Cardiac ventricle fibroblast (primary cell): ENCODE results near the gene ANAPC7. TPM values are rescaled to one million over a fixed set of nuclear protein-coding genes. Genes with fewer than 3 reads are reported as not detected.

Source experiments
- total RNA-seq: library from RNA; depleted of rRNA; stranded (reverse); fragments of >200 nt; gene quantifications from 2 replicates; pipeline ENCODE4 v1.2.3, GENCODE V29; 2015

The ANAPC7 gene, protein sequence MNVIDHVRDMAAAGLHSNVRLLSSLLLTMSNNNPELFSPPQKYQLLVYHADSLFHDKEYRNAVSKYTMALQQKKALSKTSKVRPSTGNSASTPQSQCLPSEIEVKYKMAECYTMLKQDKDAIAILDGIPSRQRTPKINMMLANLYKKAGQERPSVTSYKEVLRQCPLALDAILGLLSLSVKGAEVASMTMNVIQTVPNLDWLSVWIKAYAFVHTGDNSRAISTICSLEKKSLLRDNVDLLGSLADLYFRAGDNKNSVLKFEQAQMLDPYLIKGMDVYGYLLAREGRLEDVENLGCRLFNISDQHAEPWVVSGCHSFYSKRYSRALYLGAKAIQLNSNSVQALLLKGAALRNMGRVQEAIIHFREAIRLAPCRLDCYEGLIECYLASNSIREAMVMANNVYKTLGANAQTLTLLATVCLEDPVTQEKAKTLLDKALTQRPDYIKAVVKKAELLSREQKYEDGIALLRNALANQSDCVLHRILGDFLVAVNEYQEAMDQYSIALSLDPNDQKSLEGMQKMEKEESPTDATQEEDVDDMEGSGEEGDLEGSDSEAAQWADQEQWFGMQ
- total RNA-seq, result 27.1 and 28.8 TPM in 2 replicates

GRCh38 chr12:110403146-110403975, at the start of gene ANAPC7:
TSS of gene ANAPC7 (minus strand) at chr12:110403708. CDS start at chr12:110403627, 81 bp downstream.

GRCh38 chr12:110449799-110450497, 46.4 kb upstream of the ANAPC7 start, which contains the start of gene ARPC3:
TSS of gene ARPC3 (minus strand) at chr12:110450337. CDS start at chr12:110450260, 77 bp downstream.

Other genes starting within 250 kb of the ANAPC7 start
- 90.5 and 92.3 TPM in 2 replicates for gene ATP2A2, start 122.5 kb downstream of the ANAPC7 start, total RNA-seq
- 414 and 601 TPM in 2 replicates for gene ARPC3, start 46.6 kb upstream of the ANAPC7 start, total RNA-seq
- 9.8 and 18.0 TPM in 2 replicates for gene GPN3, start 64.5 kb upstream of the ANAPC7 start, total RNA-seq
- gene FAM216A, start 65.1 kb upstream of the ANAPC7 start, total RNA-seq, result 13.3 and 13.7 TPM in 2 replicates
- gene VPS29, start 98.4 kb upstream of the ANAPC7 start, total RNA-seq, result 46.6 and 47.4 TPM in 2 replicates
- 0.05 TPM in 1 of 2 replicates, not detected in the other for gene RAD9B, start 98.6 kb upstream of the ANAPC7 start, total RNA-seq
- 5.6 and 6.8 TPM in 2 replicates for gene PPTC7, start 179.6 kb upstream of the ANAPC7 start, total RNA-seq
- gene TCTN1, start 210.4 kb upstream of the ANAPC7 start, total RNA-seq, result 39.1 and 57.4 TPM in 2 replicates